H1 (cell line): ENCODE measurements around the gene GRHL3.
"Not testable (repeated sequence)": the region's sequence is repeated elsewhere in the genome, so short reads cannot be mapped to it uniquely, and the experiment has no call there.

Experiments used
- POLR2A ChIP-seq, 2 experiments: IDR thresholded peaks; 1 replicate in 1 of 2; 2 replicates in 1 of 2; pipeline ENCODE4 v1.6.1; 2011; ENCODE audit warnings: low read depth in 2 of 2, low read length in 2 of 2, mild to moderate bottlenecking in 2 of 2; ENCODE audit errors: control extremely low read depth in 1 of 2
- POLR2AphosphoS5 ChIP-seq: IDR thresholded peaks from 2 replicates; pipeline ENCODE4 v1.6.1; 2011; ENCODE audit warnings: low read depth, low read length
- RAD21 ChIP-seq, 2 experiments: IDR thresholded peaks in 1 of 2; conservative IDR thresholded peaks in 1 of 2; 2 replicates each; pipeline ENCODE4 v1.6.1; 2011; ENCODE audit warnings: low read depth in 2 of 2, low read length in 2 of 2, improper control_type of control experiment in 1 of 2, inconsistent platforms in 1 of 2, mild to moderate bottlenecking in 1 of 2, moderate library complexity in 1 of 2
- RFX5 ChIP-seq: IDR thresholded peaks from 2 replicates; pipeline ENCODE4 v1.6.1; 2011; ENCODE audit warnings: low read depth, low read length, improper control_type of control experiment, borderline replicate concordance
- SAP30 ChIP-seq: fragments of 300-600 bp; sonication (generic); IDR thresholded peaks from 2 replicates; pipeline ENCODE4 v1.7.1; 2012; ENCODE audit warnings: low read length, moderate library complexity, mild to moderate bottlenecking, inconsistent platforms; ENCODE audit not compliant: insufficient read depth, insufficient replicate concordance
- SIN3A ChIP-seq, 2 experiments: IDR thresholded peaks in 1 of 2; conservative IDR thresholded peaks in 1 of 2; 2 replicates each; pipeline ENCODE4 v1.6.1; 2011 to 2012; ENCODE audit warnings: low read length in 2 of 2, improper control_type of control experiment in 1 of 2, low read depth in 1 of 2, mild to moderate bottlenecking in 1 of 2
- SP4 ChIP-seq: IDR thresholded peaks from 2 replicates; pipeline ENCODE4 v1.6.1; 2012; ENCODE audit warnings: low read length, inconsistent platforms
- SRF ChIP-seq: IDR thresholded peaks from 2 replicates; pipeline ENCODE4 v1.6.1; 2011; ENCODE audit warnings: mild to moderate bottlenecking, low read depth, low read length, moderate library complexity
- TF ChIP-seq, protein P1 (sequence below): IDR thresholded peaks from 2 replicates; pipeline ENCODE4 v1.6.1; 2011; ENCODE audit warnings: low read depth, mild to moderate bottlenecking, low read length; ENCODE audit not compliant: insufficient read depth
- TF ChIP-seq, protein P2 (sequence below), 3 experiments: IDR thresholded peaks; 1 replicate in 2 of 3; 2 replicates in 1 of 3; pipeline versions ENCODE4 v1.5.1 to v1.6.1; 2011; ENCODE audit warnings: low read length in 3 of 3, mild to moderate bottlenecking in 3 of 3, inconsistent platforms in 2 of 3, low read depth in 1 of 3, moderate library complexity in 1 of 3; ENCODE audit not compliant: insufficient read depth in 1 of 3; ENCODE audit errors: control extremely low read depth in 1 of 3

DNA sequence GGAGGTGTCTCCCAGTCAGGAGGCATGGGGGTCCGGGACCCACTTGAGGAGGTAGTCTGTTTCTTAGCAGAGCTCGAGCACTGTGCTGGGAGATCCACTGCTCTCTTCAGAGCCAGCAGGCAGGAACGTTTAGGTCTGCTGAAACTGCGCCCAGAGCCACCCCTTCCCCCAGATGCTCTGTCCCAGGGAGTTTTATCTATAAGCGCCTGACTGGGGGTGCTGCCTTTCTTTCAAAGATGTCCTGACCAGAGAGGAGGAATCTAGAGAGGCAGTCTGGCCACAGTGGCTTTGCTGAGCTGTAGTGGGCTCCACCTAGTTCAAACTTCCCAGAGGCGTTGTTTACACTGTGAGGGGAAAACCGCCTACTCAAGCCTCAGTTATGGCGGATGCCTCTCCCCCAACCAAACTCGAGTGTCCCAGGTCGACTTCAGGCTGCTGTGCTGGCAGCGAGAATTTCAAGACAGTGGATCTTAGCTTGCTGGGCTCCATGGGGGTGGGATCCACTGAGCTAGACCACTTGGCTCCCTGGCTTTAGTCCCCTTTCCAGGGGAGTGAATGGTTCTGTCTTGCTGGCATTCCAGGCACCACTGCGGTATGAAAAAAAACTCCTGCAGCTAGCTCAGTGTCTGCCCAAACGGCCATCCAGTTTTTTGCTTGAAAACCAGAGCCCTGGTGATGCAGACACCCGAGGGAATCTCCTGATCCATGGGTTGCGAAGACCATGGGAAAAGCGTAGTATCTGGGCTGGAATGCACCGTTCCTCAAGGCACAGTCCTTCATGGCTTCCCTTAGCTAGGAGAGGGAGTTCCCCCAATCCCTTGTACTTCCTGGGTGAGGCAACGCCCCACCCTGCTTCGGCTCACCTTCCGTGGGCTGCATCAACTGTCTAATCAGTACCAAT lies 44.7 kb upstream of the GRHL3 start:
- TF ChIP-seq POLR2A (IDR thresholded peaks at IDR 0.05; ENCODE audit: control extremely low read depth in 1 of 2, low read depth in 2 of 2, low read length in 2 of 2); SIN3A (conservative IDR thresholded peaks at IDR 0.05 in 1 of 2, IDR thresholded peaks at IDR 0.05 in 1 of 2; ENCODE audit: low read depth in 1 of 2, low read length in 2 of 2); SP4; RAD21 (IDR thresholded peaks at IDR 0.05 in 1 of 2, conservative IDR thresholded peaks at IDR 0.05 in 1 of 2; ENCODE audit: low read depth in 2 of 2, low read length in 2 of 2); SAP30; SRF; RFX5; POLR2AphosphoS5: not testable (repeated sequence)
- TF ChIP-seq, protein P1, sequence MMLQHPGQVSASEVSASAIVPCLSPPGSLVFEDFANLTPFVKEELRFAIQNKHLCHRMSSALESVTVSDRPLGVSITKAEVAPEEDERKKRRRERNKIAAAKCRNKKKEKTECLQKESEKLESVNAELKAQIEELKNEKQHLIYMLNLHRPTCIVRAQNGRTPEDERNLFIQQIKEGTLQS: not testable (repeated sequence)
- TF ChIP-seq, protein P2, sequence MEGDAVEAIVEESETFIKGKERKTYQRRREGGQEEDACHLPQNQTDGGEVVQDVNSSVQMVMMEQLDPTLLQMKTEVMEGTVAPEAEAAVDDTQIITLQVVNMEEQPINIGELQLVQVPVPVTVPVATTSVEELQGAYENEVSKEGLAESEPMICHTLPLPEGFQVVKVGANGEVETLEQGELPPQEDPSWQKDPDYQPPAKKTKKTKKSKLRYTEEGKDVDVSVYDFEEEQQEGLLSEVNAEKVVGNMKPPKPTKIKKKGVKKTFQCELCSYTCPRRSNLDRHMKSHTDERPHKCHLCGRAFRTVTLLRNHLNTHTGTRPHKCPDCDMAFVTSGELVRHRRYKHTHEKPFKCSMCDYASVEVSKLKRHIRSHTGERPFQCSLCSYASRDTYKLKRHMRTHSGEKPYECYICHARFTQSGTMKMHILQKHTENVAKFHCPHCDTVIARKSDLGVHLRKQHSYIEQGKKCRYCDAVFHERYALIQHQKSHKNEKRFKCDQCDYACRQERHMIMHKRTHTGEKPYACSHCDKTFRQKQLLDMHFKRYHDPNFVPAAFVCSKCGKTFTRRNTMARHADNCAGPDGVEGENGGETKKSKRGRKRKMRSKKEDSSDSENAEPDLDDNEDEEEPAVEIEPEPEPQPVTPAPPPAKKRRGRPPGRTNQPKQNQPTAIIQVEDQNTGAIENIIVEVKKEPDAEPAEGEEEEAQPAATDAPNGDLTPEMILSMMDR (IDR thresholded peaks at IDR 0.05; ENCODE audit: control extremely low read depth in 1 of 3, insufficient read depth in 1 of 3, low read depth in 1 of 3, low read length in 3 of 3): not testable (repeated sequence)
